HepG2 (cell line): ENCODE measurements around the gene COPZ1. TPM values are rescaled to one million over a fixed set of nuclear protein-coding genes. Genes with fewer than 3 reads are reported as not detected.
A peak's percentile ranks its signal among the peaks of the same experiment; 100 is the strongest.

ENCODE experiments used
- CCDC6 ChIP-seq: sonication (generic); formaldehyde crosslinking; IDR thresholded peaks from 2 replicates; pipeline ENCODE4 v1.8.1; 2022; ENCODE audit warnings: mild to moderate bottlenecking, missing genetic modification reagents, moderate library complexity
- ESRRA ChIP-seq: sonication (generic); formaldehyde crosslinking; IDR thresholded peaks from 2 replicates; pipeline ENCODE4 v1.5.1; 2020; ENCODE audit warnings: mild to moderate bottlenecking, low read depth, missing genetic modification reagents
- NKX3-1 ChIP-seq: sonication (generic); formaldehyde crosslinking; IDR thresholded peaks from 2 replicates; pipeline ENCODE4 v1.5.0; 2020; ENCODE audit warnings: missing genetic modification reagents
- SAFB2 ChIP-seq: sonication (generic); formaldehyde crosslinking; IDR thresholded peaks from 2 replicates; pipeline ENCODE4 v1.5.1; 2020; ENCODE audit warnings: missing genetic modification reagents, low read depth, mild to moderate bottlenecking, borderline replicate concordance
- SALL2 ChIP-seq: sonication (generic); formaldehyde crosslinking; IDR thresholded peaks from 2 replicates; pipeline ENCODE4 v1.8.1; 2023; ENCODE audit warnings: mild to moderate bottlenecking, missing genetic modification reagents, inconsistent platforms
- SOX5 ChIP-seq: IDR thresholded peaks from 2 replicates; pipeline ENCODE4 v1.6.1; 2016; ENCODE audit warnings: borderline replicate concordance
- TOPORS ChIP-seq: sonication (generic); formaldehyde crosslinking; IDR thresholded peaks from 2 replicates; pipeline ENCODE4 v1.8.0; 2023; ENCODE audit warnings: mild to moderate bottlenecking, missing genetic modification reagents
- TSC22D2 ChIP-seq: sonication (generic); formaldehyde crosslinking; IDR thresholded peaks from 2 replicates; pipeline ENCODE4 v1.5.1; 2020; ENCODE audit warnings: missing genetic modification reagents, mild to moderate bottlenecking, borderline replicate concordance
- ZFP90 ChIP-seq: sonication (generic); formaldehyde crosslinking; IDR thresholded peaks from 2 replicates; pipeline ENCODE4 v1.8.0; 2022; ENCODE audit warnings: missing genetic modification reagents, mild to moderate bottlenecking, inconsistent platforms, borderline replicate concordance
- ZNF335 ChIP-seq: sonication (generic); formaldehyde crosslinking; IDR thresholded peaks from 2 replicates; pipeline ENCODE4 v1.4.0; 2020; ENCODE audit warnings: missing genetic modification reagents
- ZNF556 ChIP-seq: sonication (generic); formaldehyde crosslinking; IDR thresholded peaks from 2 replicates; pipeline ENCODE4 v1.4.0; 2020; ENCODE audit warnings: mild to moderate bottlenecking, missing genetic modification reagents, borderline replicate concordance
- polyA plus RNA-seq, 8 experiments: library from polyadenylated mRNA; depleted of rRNA in 3 of 8; stranded (reverse) in 7 of 8; unstranded in 1 of 8; fragments of >200 nt; fragmentation: Illumina TruSeq in 4 of 8; extraction: Trizol in 4 of 8; gene quantifications; 2 replicates each; pipeline versions ENCODE4 v1.2.1 to v1.2.3, GENCODE V29; 2011 to 2016; ENCODE audit warnings: low read depth in 4 of 8, missing spikeins in 1 of 8, mixed read lengths in 1 of 8; ENCODE audit not compliant: insufficient read depth in 1 of 8
- total RNA-seq, 5 experiments: library from RNA; depleted of rRNA; stranded (reverse); fragments of >200 nt; fragmentation: Illumina TruSeq; extraction: Trizol; gene quantifications; 2 replicates each; pipeline ENCODE4 v1.2.3, GENCODE V29; 2016; ENCODE audit warnings: low read depth in 1 of 5
- TF ChIP-seq, protein P1 (sequence below): sonication (generic); formaldehyde crosslinking; IDR thresholded peaks from 2 replicates; pipeline ENCODE4 v1.5.1; 2020; ENCODE audit warnings: missing genetic modification reagents, mild to moderate bottlenecking, borderline replicate concordance
- TF ChIP-seq, protein P2 (sequence below): sonication (generic); formaldehyde crosslinking; IDR thresholded peaks from 2 replicates; pipeline ENCODE4 v1.8.1; 2023; ENCODE audit warnings: mild to moderate bottlenecking, moderate library complexity, missing genetic modification reagents
- TF ChIP-seq, protein P3 (sequence below): sonication (generic); formaldehyde crosslinking; IDR thresholded peaks from 2 replicates; pipeline ENCODE4 v1.5.0; 2020; ENCODE audit warnings: missing genetic modification reagents
- TF ChIP-seq, protein P4 (sequence below): sonication (generic); formaldehyde crosslinking; IDR thresholded peaks from 2 replicates; pipeline ENCODE4 v1.4.0; 2020; ENCODE audit warnings: mild to moderate bottlenecking, low read depth, missing genetic modification reagents
- TF ChIP-seq, protein P5 (sequence below): sonication (generic); formaldehyde crosslinking; IDR thresholded peaks from 2 replicates; pipeline ENCODE4 v1.4.0; 2020; ENCODE audit warnings: missing genetic modification reagents
- TF ChIP-seq, protein P6 (sequence below): sonication (generic); formaldehyde crosslinking; IDR thresholded peaks from 2 replicates; pipeline ENCODE4 v1.5.0; 2020; ENCODE audit warnings: mild to moderate bottlenecking, missing genetic modification reagents
- TF ChIP-seq, protein P7 (sequence below): sonication (generic); formaldehyde crosslinking; IDR thresholded peaks from 2 replicates; pipeline ENCODE4 v1.8.0; 2022; ENCODE audit warnings: mild to moderate bottlenecking, missing genetic modification reagents; ENCODE audit not compliant: insufficient replicate concordance

The COPZ1 gene
- total and polyA plus RNA-seq, 2 of the 13 experiments (the other 11 are each of a cell fraction or from before 2014, with no cell fraction given): 125 to 184 TPM

DNA sequence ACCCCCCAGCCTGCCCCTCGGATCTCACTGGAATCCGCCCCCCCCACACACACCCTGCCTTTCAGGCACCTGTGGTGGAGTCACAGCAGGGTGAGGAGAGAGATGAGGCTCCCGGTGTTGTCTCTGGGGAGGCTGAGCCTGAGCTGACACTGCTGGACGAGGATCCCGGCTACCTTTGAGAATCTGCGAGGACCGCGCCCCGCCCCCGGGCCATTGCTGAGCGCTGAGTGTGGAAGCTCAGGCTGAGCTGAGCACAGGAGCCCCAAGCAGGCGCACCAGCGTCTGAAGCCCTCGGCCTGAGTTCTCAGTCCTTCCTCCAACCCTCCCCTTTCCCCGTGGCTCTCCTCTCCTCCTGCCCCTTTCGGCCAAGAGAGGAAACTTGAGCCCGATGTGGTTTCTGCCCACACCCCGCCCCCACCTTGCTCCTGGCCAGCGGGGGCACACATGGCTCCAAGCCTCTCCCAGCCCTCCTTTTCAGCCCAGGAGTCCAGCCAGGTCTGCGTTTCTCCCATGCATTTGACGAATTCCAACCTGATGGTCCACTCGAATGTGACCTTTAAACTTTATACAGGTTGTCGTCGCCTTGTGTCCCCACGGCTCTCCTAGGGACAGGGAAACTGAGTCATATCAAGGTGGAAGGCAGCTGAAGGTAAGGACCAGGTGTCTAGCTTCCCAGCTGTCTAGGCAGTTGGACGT is 24.1 kb upstream of the COPZ1 start, which contains the start of gene NFE2 (continued):
- TF ChIP-seq, protein P1, sequence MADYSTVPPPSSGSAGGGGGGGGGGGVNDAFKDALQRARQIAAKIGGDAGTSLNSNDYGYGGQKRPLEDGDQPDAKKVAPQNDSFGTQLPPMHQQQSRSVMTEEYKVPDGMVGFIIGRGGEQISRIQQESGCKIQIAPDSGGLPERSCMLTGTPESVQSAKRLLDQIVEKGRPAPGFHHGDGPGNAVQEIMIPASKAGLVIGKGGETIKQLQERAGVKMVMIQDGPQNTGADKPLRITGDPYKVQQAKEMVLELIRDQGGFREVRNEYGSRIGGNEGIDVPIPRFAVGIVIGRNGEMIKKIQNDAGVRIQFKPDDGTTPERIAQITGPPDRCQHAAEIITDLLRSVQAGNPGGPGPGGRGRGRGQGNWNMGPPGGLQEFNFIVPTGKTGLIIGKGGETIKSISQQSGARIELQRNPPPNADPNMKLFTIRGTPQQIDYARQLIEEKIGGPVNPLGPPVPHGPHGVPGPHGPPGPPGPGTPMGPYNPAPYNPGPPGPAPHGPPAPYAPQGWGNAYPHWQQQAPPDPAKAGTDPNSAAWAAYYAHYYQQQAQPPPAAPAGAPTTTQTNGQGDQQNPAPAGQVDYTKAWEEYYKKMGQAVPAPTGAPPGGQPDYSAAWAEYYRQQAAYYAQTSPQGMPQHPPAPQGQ (CRISPR knock-in tag): no peak
- TF ChIP-seq, protein P2, sequence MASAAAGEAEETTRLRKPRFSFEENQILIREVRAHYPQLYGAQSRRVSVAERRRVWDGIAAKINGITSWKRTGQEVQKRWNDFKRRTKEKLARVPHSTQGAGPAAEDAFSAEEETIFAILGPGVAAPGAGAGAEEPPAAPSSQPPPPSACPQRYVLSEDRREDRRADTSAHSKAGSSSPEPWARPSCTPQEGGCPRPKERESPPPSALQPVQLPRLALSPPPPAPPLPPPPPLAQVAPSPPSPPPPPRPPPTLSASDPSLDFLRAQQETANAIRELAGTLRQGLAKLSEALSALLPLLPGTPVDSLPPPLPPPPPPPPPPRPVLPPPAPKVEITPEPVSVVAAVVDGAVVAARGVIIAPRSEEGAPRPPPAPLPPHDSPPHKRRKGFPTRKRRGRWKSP (CRISPR knock-in tag): no peak
- TF ChIP-seq SAFB2 (CRISPR knock-in tag): no peak
- no peak for TF ChIP-seq ZNF556 (CRISPR knock-in tag)
- TF ChIP-seq, protein P3, sequence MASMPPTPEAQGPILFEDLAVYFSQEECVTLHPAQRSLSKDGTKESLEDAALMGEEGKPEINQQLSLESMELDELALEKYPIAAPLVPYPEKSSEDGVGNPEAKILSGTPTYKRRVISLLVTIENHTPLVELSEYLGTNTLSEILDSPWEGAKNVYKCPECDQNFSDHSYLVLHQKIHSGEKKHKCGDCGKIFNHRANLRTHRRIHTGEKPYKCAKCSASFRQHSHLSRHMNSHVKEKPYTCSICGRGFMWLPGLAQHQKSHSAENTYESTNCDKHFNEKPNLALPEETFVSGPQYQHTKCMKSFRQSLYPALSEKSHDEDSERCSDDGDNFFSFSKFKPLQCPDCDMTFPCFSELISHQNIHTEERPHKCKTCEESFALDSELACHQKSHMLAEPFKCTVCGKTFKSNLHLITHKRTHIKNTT (CRISPR knock-in tag): no peak
- TF ChIP-seq SALL2: no peak
- TF ChIP-seq, protein P4, sequence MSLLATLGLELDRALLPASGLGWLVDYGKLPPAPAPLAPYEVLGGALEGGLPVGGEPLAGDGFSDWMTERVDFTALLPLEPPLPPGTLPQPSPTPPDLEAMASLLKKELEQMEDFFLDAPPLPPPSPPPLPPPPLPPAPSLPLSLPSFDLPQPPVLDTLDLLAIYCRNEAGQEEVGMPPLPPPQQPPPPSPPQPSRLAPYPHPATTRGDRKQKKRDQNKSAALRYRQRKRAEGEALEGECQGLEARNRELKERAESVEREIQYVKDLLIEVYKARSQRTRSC: no peak
- no peak for TF ChIP-seq SOX5
- no peak for TF ChIP-seq NKX3-1
- TF ChIP-seq, protein P5, sequence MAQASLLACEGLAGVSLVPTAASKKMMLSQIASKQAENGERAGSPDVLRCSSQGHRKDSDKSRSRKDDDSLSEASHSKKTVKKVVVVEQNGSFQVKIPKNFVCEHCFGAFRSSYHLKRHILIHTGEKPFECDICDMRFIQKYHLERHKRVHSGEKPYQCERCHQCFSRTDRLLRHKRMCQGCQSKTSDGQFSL (CRISPR knock-in tag): peak; percentile 18; the same call in 1 of the 2 replicates
- TF ChIP-seq, protein P6, sequence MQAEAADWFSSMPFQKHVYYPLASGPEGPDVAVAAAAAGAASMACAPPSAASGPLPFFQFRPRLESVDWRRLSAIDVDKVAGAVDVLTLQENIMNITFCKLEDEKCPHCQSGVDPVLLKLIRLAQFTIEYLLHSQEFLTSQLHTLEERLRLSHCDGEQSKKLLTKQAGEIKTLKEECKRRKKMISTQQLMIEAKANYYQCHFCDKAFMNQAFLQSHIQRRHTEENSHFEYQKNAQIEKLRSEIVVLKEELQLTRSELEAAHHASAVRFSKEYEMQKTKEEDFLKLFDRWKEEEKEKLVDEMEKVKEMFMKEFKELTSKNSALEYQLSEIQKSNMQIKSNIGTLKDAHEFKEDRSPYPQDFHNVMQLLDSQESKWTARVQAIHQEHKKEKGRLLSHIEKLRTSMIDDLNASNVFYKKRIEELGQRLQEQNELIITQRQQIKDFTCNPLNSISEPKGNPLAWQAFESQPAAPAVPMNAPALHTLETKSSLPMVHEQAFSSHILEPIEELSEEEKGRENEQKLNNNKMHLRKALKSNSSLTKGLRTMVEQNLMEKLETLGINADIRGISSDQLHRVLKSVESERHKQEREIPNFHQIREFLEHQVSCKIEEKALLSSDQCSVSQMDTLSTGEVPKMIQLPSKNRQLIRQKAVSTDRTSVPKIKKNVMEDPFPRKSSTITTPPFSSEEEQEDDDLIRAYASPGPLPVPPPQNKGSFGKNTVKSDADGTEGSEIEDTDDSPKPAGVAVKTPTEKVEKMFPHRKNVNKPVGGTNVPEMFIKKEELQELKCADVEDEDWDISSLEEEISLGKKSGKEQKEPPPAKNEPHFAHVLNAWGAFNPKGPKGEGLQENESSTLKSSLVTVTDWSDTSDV (CRISPR knock-in tag): no peak
- no peak; the same call in 1 of the 2 replicates for TF ChIP-seq ZFP90
- TF ChIP-seq ZNF335 (CRISPR knock-in tag): no peak
- no peak for TF ChIP-seq ESRRA (CRISPR knock-in tag)
- TF ChIP-seq, protein P7, sequence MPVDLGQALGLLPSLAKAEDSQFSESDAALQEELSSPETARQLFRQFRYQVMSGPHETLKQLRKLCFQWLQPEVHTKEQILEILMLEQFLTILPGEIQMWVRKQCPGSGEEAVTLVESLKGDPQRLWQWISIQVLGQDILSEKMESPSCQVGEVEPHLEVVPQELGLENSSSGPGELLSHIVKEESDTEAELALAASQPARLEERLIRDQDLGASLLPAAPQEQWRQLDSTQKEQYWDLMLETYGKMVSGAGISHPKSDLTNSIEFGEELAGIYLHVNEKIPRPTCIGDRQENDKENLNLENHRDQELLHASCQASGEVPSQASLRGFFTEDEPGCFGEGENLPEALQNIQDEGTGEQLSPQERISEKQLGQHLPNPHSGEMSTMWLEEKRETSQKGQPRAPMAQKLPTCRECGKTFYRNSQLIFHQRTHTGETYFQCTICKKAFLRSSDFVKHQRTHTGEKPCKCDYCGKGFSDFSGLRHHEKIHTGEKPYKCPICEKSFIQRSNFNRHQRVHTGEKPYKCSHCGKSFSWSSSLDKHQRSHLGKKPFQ: no peak
- 0 out of 2 replicates have a peak, but pooled peaks have one; percentile 24 for TF ChIP-seq TOPORS (CRISPR knock-in tag)
- 0 out of 2 replicates have a peak, but pooled peaks have one; percentile 16 for TF ChIP-seq CCDC6 (CRISPR knock-in tag)
- no peak for TF ChIP-seq TSC22D2 (CRISPR knock-in tag)
